AG09319 (cell line): Measurements from ENCODE around the gene FAM124A.

Experiments used
- DNase-seq: peaks from one replicate; pipeline ENCODE4 v3.0.0-alpha.2; 2010; ENCODE audit warnings: low read depth; ENCODE audit errors: extremely low read depth
- TF ChIP-seq, protein P1 (sequence below): IDR thresholded peaks from 2 replicates; pipeline ENCODE4 v1.5.1; 2011; ENCODE audit warnings: low read depth, mild to moderate bottlenecking, inconsistent platforms, low read length, moderate library complexity

FAM124A gene

GRCh38 chr13:51318876-51319275 is 96.7 kb downstream of the FAM124A start:
- TF ChIP-seq, protein P1, sequence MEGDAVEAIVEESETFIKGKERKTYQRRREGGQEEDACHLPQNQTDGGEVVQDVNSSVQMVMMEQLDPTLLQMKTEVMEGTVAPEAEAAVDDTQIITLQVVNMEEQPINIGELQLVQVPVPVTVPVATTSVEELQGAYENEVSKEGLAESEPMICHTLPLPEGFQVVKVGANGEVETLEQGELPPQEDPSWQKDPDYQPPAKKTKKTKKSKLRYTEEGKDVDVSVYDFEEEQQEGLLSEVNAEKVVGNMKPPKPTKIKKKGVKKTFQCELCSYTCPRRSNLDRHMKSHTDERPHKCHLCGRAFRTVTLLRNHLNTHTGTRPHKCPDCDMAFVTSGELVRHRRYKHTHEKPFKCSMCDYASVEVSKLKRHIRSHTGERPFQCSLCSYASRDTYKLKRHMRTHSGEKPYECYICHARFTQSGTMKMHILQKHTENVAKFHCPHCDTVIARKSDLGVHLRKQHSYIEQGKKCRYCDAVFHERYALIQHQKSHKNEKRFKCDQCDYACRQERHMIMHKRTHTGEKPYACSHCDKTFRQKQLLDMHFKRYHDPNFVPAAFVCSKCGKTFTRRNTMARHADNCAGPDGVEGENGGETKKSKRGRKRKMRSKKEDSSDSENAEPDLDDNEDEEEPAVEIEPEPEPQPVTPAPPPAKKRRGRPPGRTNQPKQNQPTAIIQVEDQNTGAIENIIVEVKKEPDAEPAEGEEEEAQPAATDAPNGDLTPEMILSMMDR = no peak
- no peak for DNase-seq

DNA sequence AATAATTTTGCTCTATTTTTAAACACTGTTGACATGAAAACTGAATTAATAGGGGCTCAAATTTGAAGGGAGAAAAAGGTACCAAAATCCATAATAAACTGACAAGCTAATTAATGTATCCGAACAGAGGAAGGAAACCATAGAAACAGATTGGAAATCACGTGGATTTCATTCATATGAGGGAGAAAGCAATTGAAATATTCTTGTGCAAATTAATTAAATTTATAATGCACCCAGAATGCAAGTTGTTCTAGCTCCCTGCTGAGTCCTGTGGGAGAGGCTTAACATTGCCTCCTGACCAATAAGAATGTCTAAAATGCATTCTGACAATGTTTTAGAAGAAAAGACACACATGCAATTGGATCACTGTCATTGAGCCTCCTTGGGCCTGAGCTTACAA is 99.6 kb downstream of the FAM124A start:
- DNase-seq = no peak
- TF ChIP-seq, protein P1 = no peak

GRCh38 chr13:51322826-51323225 is 100.6 kb downstream of the FAM124A start:
- TF ChIP-seq, protein P1 = no peak
- no peak for DNase-seq

- no peak for DNase-seq
- TF ChIP-seq, protein P1 = no peak
These were observed 101.8 kb downstream of the FAM124A start for GRCh38 chr13:51323824-51324511.

DNA sequence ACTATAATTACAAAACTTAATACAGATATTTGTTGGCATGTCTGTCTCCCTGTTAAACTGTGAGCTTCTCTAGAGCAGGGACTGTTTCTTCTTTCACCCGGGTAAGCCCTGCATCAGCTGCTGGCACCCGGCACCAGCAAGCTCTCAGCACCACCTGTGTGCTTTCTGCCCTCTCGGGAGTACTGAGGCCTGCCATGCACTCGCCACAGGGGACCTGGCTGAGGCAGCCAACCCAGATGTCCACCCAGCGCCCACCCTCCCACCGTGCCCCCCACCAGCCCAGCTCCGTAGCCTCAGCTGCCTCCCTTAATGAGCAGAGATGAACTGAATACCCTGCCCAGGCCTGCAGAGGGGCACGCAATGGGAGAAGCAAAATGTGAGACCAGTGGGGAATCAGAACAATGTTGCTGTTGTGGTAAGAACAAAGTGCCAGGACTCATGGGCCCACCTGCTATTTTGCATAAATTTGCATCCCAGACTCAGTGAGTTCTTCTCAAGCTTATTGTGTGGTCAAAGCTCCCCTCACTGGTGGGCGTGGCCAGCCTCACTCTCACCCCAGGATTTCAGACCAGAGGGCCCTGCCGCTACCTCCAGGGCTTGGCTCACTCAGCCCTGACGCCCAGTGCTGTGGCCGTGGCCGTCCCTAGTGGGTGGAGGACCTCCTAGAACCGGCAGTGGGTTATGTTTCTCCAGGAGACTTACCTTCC is 102.7 kb downstream of the FAM124A start:
- DNase-seq = no peak
- TF ChIP-seq, protein P1 = no peak

GRCh38 chr13:51325837-51326236 is 103.6 kb downstream of the FAM124A start:
- TF ChIP-seq, protein P1 = no peak
- no peak for DNase-seq

DNA sequence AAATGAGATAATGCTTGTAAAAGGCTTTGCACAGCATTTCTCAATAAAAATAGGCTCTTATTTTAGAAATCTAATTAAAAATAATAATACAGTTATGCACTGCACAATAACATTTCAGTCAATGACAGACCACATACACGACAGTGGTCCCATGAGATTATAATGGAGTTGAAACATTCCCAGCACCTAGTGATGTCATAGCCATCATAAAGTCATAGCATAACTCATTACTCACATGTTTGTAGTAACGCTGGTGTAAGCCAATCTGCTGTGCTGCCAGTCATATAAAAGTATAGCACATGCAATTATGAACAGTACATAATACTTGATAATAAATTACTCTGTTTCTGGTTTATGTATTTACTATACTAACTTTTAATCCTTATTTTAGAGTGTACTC is 104.6 kb downstream of the FAM124A start:
- no peak for DNase-seq
- TF ChIP-seq, protein P1 = no peak
